Muscle layer of colon (tissue), 2 donors: ENCODE data around the gene FOXP4.

Experiments
- H3K27ac ChIP-seq: one replicate; pipeline ENCODE4 v1.7.0; 2013; ENCODE audit warnings: low read depth, mild to moderate bottlenecking, low read length, moderate library complexity
- H3K27me3 ChIP-seq, 2 donors: one replicate each; pipeline ENCODE4 v1.7.0; 2013; ENCODE audit warnings: low read length in 2 of 2, mild to moderate bottlenecking in 2 of 2; ENCODE audit not compliant: insufficient read depth in 2 of 2, control insufficient read depth in 1 of 2
- H3K36me3 ChIP-seq: one replicate; pipeline ENCODE4 v1.7.0; 2013; ENCODE audit warnings: mild to moderate bottlenecking, low read length; ENCODE audit not compliant: insufficient read depth
- H3K4me1 ChIP-seq: one replicate; pipeline ENCODE4 v1.7.0; 2013; ENCODE audit warnings: mild to moderate bottlenecking, low read length; ENCODE audit not compliant: insufficient read depth
- H3K4me3 ChIP-seq, 2 donors: one replicate each; pipeline ENCODE4 v1.7.0; 2013; ENCODE audit warnings: low read length in 2 of 2, low read depth in 1 of 2, mild to moderate bottlenecking in 1 of 2, moderate library complexity in 1 of 2
- H3K9ac ChIP-seq: one replicate; pipeline ENCODE4 v1.7.0; 2013; ENCODE audit warnings: low read length
- H3K9me3 ChIP-seq: one replicate; pipeline ENCODE4 v1.7.0; 2013; ENCODE audit warnings: mild to moderate bottlenecking, low read length
- donor health status: abdominal sarcoma.
- donor health status: Adenocarcinoma of cecum.

Gene FOXP4

DNA sequence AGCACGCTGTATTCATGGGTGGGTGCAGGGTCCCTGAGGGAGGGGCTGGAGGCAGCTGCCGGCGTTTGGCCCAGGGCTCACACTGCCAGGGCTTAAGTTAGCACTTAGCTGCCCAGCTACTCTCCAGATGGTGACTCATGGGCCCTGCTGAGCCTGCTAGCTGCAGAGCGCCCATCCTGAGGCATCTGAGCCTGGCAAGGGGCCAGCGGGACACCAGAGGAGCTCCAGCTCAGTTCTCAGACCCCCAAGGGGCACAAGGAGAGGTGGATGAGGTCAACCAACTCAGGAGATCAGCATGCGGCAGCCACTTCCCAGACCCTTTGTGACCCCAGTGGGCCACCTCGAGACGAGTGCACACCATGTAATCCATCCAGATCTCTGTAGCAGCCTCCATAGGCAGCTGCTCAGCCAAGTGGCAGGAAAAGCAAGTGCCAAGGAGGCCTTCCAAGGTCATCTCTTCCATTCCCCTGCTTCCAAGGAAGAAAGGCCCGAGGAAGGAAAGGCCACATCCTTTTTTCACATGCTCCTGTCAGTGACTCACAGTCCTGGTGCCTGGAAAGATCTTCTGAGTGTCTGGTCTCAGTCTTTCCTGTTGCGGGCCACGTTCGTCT is 35.3 kb downstream of the FOXP4 start:
- Histone ChIP-seq H3K27me3 (no peaks in the 10 kb centered on the region), H3K9ac (no peak overlapping the region), H3K27ac (peak overlapping the region; percentile 56), H3K4me3 (no peak overlapping the region), H3K9me3 (no peaks in the 10 kb centered on the region), H3K4me1 (peaks cover 36% of the 10 kb centered on the region), H3K36me3 (peaks cover 18% of the 10 kb centered on the region)

GRCh38 chr6:41582540-41582939 is 36.4 kb downstream of the FOXP4 start:
- no peaks in the 10 kb centered on the region for H3K27me3 ChIP-seq
- H3K9me3 ChIP-seq = no peaks in the 10 kb centered on the region
- H3K4me1 ChIP-seq = peaks cover 32% of the 10 kb centered on the region
- no peak overlapping the region for H3K9ac ChIP-seq
- no peak overlapping the region for H3K4me3 ChIP-seq
- H3K36me3 ChIP-seq = peaks cover 18% of the 10 kb centered on the region
- H3K27ac ChIP-seq = no peak overlapping the region

DNA sequence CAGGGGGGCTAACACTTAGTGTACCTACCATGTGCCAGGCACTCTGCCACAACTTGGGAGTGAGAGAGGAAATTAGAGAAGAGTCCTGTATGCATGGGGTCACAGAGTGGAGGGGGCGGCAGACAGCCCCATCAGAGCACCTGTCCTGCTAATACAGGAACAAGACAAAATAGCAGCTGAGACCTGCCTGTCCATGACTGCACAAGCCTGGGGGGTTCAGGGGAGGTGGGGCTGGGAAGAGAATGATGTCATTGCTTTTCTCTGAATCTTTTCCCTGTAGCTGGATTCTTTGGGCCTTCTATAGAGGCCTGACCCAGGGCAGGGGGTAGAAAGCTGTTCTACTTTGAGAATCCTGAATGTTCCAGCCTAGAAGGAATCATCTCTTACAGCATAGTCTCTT is 37.4 kb downstream of the FOXP4 start:
- Histone ChIP-seq H3K27me3 (no peaks in the 10 kb centered on the region), H3K9ac (no peak overlapping the region), H3K4me1 (peaks cover 23% of the 10 kb centered on the region), H3K36me3 (peaks cover 23% of the 10 kb centered on the region), H3K4me3 (no peak overlapping the region), H3K9me3 (no peaks in the 10 kb centered on the region), H3K27ac (no peak overlapping the region)

- Histone ChIP-seq H3K4me1 (peaks cover 18% of the 10 kb centered on the region), H3K36me3 (peaks cover 29% of the 10 kb centered on the region), H3K9me3 (no peaks in the 10 kb centered on the region), H3K27me3 (no peaks in the 10 kb centered on the region), H3K27ac (no peak overlapping the region), H3K4me3 (no peak overlapping the region), H3K9ac (no peak overlapping the region)
Measured at GRCh38 chr6:41584205-41584604, 38.0 kb downstream of the FOXP4 start.

- Histone ChIP-seq H3K4me3 (no peak overlapping the region), H3K27ac (no peak overlapping the region), H3K27me3 (no peaks in the 10 kb centered on the region), H3K4me1 (peaks cover 16% of the 10 kb centered on the region), H3K9me3 (no peaks in the 10 kb centered on the region), H3K9ac (no peak overlapping the region), H3K36me3 (peaks cover 31% of the 10 kb centered on the region)
Measured at GRCh38 chr6:41584668-41585205, 38.6 kb downstream of the FOXP4 start.

- Histone ChIP-seq H3K36me3 (peaks cover 27% of the 10 kb centered on the region), H3K27ac (no peak overlapping the region), H3K9ac (no peak overlapping the region), H3K4me3 (no peak overlapping the region), H3K9me3 (no peaks in the 10 kb centered on the region), H3K4me1 (peaks cover 14% of the 10 kb centered on the region), H3K27me3 (no peaks in the 10 kb centered on the region)
Measured at GRCh38 chr6:41585605-41586004, 39.4 kb downstream of the FOXP4 start.

DNA sequence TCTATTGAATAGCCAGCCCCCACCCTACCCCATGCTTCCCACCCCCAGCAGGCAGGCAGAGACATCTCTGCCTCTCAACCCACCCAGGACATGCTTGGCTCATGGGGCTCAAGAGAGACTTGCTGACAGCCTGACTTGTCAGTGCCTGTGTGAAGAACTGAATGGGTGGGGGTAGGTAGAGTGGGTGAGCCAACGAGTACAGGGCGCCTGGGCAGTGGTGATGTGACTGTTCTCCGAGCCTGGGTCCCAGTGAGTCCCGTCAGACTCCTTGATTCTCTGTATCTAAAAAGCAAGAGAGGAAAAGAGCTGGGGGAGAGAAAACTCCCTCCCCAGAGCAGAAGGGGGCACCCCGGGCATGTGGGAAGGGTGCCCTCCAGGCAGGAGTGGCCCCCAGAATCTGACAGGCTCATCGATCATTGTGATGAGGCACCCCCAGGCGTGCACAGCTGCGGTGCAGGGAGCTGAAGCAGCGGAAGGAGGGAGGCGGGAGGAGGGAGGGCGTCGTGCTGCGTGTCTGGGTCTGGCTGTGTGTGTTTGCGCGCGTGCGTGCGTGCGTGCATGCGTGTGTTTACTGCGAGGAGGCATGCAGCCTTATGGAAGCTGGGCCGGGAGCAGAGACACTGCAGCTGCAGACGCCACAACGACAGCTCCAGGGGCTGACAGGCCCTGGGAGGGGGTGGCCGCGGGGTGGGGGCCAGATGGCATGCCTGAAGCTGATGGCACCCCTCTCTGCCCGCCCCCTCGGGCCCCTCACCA is 40.2 kb downstream of the FOXP4 start:
- peaks cover 24% of the 10 kb centered on the region for H3K36me3 ChIP-seq

DNA sequence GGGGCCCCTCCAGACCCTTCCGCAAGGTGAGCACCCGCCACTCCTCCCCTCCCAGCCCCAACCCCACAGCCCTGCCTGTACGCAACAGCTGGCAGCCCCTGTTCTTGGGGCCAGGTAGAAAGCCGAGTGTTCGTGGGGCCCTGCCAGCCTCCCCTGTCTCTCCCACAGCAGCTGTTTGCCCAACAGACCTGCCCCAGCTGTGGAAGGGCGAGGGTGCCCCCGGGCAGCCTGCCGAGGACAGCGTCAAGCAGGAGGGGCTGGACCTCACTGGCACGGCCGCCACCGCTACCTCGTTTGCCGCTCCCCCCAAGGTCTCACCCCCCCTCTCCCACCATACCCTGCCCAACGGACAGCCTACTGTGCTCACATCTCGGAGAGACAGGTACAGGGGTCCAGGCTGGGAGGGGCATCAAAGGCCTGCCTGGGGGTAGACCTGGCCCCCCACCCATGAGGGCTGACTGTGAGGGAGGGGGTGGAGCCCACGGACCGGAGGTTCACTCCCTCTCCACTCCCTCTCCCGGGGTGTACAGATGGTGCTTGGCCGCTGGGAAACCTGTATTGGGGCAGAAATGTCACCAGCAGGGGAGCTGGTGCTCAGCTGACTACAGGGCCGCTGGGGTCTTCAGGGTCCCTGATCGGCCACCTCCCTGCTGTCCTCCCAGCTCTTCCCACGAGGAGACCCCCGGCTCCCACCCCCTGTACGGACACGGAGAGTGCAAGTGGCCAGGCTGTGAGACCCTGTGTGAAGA is 41.1 kb downstream of the FOXP4 start:
- Histone ChIP-seq H3K4me1 (no peaks in the 10 kb centered on the region), H3K9me3 (no peaks in the 10 kb centered on the region), H3K27me3 (no peaks in the 10 kb centered on the region), H3K4me3 (no peak overlapping the region), H3K36me3 (peaks cover 28% of the 10 kb centered on the region), H3K27ac (no peak overlapping the region), H3K9ac (no peak overlapping the region)

More for the DNA sequence above, 40.2 kb downstream of the FOXP4 start:
- H3K9me3 ChIP-seq = no peaks in the 10 kb centered on the region
- H3K4me3 ChIP-seq = no peak overlapping the region
- H3K27me3 ChIP-seq = no peaks in the 10 kb centered on the region
- H3K4me1 ChIP-seq = peaks cover 6% of the 10 kb centered on the region
- no peak overlapping the region for H3K27ac ChIP-seq
- no peak overlapping the region for H3K9ac ChIP-seq

GRCh38 chr6:41588111-41588510 is 41.9 kb downstream of the FOXP4 start:
- Histone ChIP-seq H3K9ac (no peak overlapping the region), H3K27ac (no peak overlapping the region), H3K27me3 (no peaks in the 10 kb centered on the region), H3K36me3 (peaks cover 26% of the 10 kb centered on the region), H3K9me3 (no peaks in the 10 kb centered on the region), H3K4me1 (no peaks in the 10 kb centered on the region), H3K4me3 (no peak overlapping the region)

DNA sequence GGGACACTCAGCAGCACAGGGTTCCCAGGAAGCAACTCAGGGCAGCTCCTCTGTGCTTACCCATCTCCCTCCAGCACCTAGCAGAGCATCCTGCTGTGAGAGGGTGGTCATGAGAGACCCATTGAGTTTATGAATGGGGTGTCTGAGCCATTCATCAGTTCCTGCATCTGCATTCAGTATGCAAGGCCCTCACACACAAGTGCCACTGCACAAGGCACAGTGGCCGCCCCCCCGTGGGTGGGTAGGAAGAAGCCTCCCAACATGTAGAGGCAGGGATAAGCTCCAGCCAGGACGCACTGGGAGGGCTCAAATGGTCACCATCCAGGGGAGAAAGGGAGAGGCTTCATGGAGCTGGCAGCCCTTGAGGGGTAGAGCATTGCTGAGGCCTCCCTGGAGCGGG is 43.0 kb downstream of the FOXP4 start:
- no peak overlapping the region for H3K4me3 ChIP-seq
- H3K27me3 ChIP-seq = no peaks in the 10 kb centered on the region
- H3K9ac ChIP-seq = no peak overlapping the region
- no peak overlapping the region for H3K27ac ChIP-seq
- H3K4me1 ChIP-seq = no peaks in the 10 kb centered on the region
- H3K9me3 ChIP-seq = no peaks in the 10 kb centered on the region
- peaks cover 21% of the 10 kb centered on the region for H3K36me3 ChIP-seq
